ENCODE measurements around the gene AJAP1. TPM values are rescaled to one million over a fixed set of nuclear protein-coding genes. Genes with fewer than 3 reads are reported as not detected.

The AJAP1 gene
- total and polyA plus RNA-seq, 2 experiments from 2014 or later: not detected

DNA sequence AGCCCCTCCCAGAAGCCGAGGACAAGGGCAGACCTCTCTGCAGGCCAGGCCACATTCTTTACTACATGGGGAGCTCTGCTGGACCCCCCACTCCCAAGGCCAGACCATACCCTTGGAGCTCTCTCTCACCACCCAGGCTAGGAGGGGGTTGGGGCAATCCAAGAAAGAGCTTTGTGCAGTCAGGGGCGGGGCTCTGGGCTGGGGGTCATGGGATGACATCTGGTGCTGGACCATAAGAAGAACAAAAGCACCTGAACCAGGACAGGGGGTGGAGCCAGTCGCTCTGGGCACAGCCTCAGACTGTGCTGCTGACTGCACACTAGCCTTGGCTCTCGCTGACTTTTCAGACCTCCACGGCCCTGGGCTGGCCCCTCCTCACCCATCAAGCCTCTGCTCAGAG is 23.1 kb upstream of the AJAP1 start:
- H4K20me1 ChIP-seq (replicated peaks; ENCODE audit: insufficient read depth): no peaks in the 10 kb centered on the region
- TF ChIP-seq, protein P1, sequence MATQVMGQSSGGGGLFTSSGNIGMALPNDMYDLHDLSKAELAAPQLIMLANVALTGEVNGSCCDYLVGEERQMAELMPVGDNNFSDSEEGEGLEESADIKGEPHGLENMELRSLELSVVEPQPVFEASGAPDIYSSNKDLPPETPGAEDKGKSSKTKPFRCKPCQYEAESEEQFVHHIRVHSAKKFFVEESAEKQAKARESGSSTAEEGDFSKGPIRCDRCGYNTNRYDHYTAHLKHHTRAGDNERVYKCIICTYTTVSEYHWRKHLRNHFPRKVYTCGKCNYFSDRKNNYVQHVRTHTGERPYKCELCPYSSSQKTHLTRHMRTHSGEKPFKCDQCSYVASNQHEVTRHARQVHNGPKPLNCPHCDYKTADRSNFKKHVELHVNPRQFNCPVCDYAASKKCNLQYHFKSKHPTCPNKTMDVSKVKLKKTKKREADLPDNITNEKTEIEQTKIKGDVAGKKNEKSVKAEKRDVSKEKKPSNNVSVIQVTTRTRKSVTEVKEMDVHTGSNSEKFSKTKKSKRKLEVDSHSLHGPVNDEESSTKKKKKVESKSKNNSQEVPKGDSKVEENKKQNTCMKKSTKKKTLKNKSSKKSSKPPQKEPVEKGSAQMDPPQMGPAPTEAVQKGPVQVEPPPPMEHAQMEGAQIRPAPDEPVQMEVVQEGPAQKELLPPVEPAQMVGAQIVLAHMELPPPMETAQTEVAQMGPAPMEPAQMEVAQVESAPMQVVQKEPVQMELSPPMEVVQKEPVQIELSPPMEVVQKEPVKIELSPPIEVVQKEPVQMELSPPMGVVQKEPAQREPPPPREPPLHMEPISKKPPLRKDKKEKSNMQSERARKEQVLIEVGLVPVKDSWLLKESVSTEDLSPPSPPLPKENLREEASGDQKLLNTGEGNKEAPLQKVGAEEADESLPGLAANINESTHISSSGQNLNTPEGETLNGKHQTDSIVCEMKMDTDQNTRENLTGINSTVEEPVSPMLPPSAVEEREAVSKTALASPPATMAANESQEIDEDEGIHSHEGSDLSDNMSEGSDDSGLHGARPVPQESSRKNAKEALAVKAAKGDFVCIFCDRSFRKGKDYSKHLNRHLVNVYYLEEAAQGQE (IDR thresholded peaks at IDR 0.05; ENCODE audit: unreplicated experiment): no peak
- TF ChIP-seq NANOG (IDR thresholded peaks at IDR 0.05; ENCODE audit: borderline replicate concordance): no peak
- TF ChIP-seq EZH2 (IDR thresholded peaks at IDR 0.05; ENCODE audit: low read depth, unreplicated experiment): no peak
- no peak for TF ChIP-seq POLR2AphosphoS5 (IDR thresholded peaks at IDR 0.05; ENCODE audit: low read depth)
- TF ChIP-seq, protein P2, sequence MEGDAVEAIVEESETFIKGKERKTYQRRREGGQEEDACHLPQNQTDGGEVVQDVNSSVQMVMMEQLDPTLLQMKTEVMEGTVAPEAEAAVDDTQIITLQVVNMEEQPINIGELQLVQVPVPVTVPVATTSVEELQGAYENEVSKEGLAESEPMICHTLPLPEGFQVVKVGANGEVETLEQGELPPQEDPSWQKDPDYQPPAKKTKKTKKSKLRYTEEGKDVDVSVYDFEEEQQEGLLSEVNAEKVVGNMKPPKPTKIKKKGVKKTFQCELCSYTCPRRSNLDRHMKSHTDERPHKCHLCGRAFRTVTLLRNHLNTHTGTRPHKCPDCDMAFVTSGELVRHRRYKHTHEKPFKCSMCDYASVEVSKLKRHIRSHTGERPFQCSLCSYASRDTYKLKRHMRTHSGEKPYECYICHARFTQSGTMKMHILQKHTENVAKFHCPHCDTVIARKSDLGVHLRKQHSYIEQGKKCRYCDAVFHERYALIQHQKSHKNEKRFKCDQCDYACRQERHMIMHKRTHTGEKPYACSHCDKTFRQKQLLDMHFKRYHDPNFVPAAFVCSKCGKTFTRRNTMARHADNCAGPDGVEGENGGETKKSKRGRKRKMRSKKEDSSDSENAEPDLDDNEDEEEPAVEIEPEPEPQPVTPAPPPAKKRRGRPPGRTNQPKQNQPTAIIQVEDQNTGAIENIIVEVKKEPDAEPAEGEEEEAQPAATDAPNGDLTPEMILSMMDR (conservative IDR thresholded peaks at IDR 0.05; ENCODE audit: low read depth in 2 of 2): no peak
- no peak for TF ChIP-seq STAT1 (IDR thresholded peaks at IDR 0.05; ENCODE audit: unreplicated experiment)
- Mint-ChIP-seq H3K4me3 (no peak overlapping the region), H3K27me3 (ENCODE audit: insufficient read depth, low read depth, poor library complexity) (peaks cover 15% of the 10 kb centered on the region), H3K36me3 (ENCODE audit: low read depth) (no peaks in the 10 kb centered on the region), H3K9me3 (no peaks in the 10 kb centered on the region; the same call in 2 of the 3 replicates), H3K4me1 (peaks cover 2% of the 10 kb centered on the region), H3K27ac (no peak overlapping the region)
- DNase-seq (ENCODE audit: low spot score): no peak
- no peak overlapping the region for H3K27ac ChIP-seq (ENCODE audit: low read depth)
- H3K4me2 ChIP-seq: no peak overlapping the region
- H2AFZ ChIP-seq: no peak overlapping the region
- no peak for ATAC-seq
- no peaks in the 10 kb centered on the region for H3K9me2 ChIP-seq (ENCODE audit: insufficient read depth)
- no peaks in the 10 kb centered on the region for H3F3A ChIP-seq (replicated peaks; ENCODE audit: low read depth)
- H3K4me3 ChIP-seq: no peak overlapping the region
- H3K27me3 ChIP-seq (ENCODE audit: insufficient read depth): no peaks in the 10 kb centered on the region
- no peaks in the 10 kb centered on the region for H3K79me2 ChIP-seq (replicated peaks; ENCODE audit: insufficient read depth)
- H3K36me3 ChIP-seq (ENCODE audit: insufficient read depth): no peaks in the 10 kb centered on the region; the same call in 1 of the 2 replicates
- H3K4me1 ChIP-seq (ENCODE audit: insufficient read depth): no peaks in the 10 kb centered on the region

DNA sequence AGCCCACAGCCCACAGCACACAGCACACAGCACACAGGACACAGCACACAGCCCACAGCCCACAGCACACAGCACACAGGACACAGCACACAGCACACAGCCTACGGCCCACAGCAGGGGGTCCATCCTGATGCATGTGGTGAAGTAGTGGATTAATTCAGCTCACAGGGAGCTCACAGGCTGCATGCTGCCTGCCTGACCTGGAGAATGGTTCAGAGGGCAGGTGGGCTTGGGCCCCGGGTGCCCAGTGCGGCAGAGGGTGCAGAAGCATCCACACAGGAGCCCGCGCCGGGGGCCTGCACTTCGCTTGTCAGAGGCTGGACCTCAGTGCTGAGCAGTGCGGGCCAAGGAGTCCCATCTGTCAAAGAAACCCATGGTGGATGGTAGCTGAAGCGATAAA is 21.1 kb upstream of the AJAP1 start:
- H3K27me3 Mint-ChIP-seq (ENCODE audit: insufficient read depth, low read depth, poor library complexity): peaks cover 13% of the 10 kb centered on the region
- no peaks in the 10 kb centered on the region; the same call in 2 of the 3 replicates for H3K9me3 Mint-ChIP-seq
- TF ChIP-seq, protein P2 (conservative IDR thresholded peaks at IDR 0.05; ENCODE audit: low read depth in 2 of 2): no peak
- no peak for TF ChIP-seq ZNF114 (CRISPR knock-in tag; IDR thresholded peaks at IDR 0.05)
- TF ChIP-seq EZH2 (IDR thresholded peaks at IDR 0.05; ENCODE audit: low read depth, unreplicated experiment): no peak
- TF ChIP-seq, protein P1 (IDR thresholded peaks at IDR 0.05; ENCODE audit: unreplicated experiment): no peak

More for the DNA sequence above, 21.1 kb upstream of the AJAP1 start:
- Mint-ChIP-seq H3K4me3 (no peak overlapping the region), H3K4me1 (peaks cover 15% of the 10 kb centered on the region), H3K36me3 (ENCODE audit: low read depth) (no peaks in the 10 kb centered on the region), H3K27ac (no peak overlapping the region)
- H2AFZ ChIP-seq: no peak overlapping the region
- H3K36me3 ChIP-seq (ENCODE audit: insufficient read depth): no peaks in the 10 kb centered on the region; the same call in 1 of the 2 replicates
- H3K27ac ChIP-seq (ENCODE audit: low read depth): no peak overlapping the region
- H3K79me2 ChIP-seq (replicated peaks; ENCODE audit: insufficient read depth): no peaks in the 10 kb centered on the region
- ATAC-seq: no peak
- no peaks in the 10 kb centered on the region for H3F3A ChIP-seq (replicated peaks; ENCODE audit: low read depth)
- H3K9me2 ChIP-seq (ENCODE audit: insufficient read depth): no peaks in the 10 kb centered on the region
- no peak for DNase-seq (ENCODE audit: low spot score)
- no peaks in the 10 kb centered on the region for H3K27me3 ChIP-seq (ENCODE audit: insufficient read depth)
- H3K4me3 ChIP-seq: no peak overlapping the region
- no peak overlapping the region for H3K4me2 ChIP-seq
- no peaks in the 10 kb centered on the region for H3K4me1 ChIP-seq (ENCODE audit: insufficient read depth)
- no peaks in the 10 kb centered on the region for H4K20me1 ChIP-seq (replicated peaks; ENCODE audit: insufficient read depth)

Measured in GM23338 (cell line).